Mammary epithelial cell (primary cell): ENCODE measurements around the gene C10orf143.

Experiments
- CTCF ChIP-seq, 2 donors: IDR thresholded peaks in 1 of 2; conservative IDR thresholded peaks in 1 of 2; 2 replicates each; pipeline ENCODE4 v1.5.1; 2011 to 2012; ENCODE audit warnings: inconsistent platforms in 2 of 2, low read length in 2 of 2, mild to moderate bottlenecking in 2 of 2, control low read depth in 1 of 2, low read depth in 1 of 2; ENCODE audit not compliant: insufficient read depth in 1 of 2; ENCODE audit errors: extremely low read depth in 1 of 2
- EZH2 ChIP-seq: IDR thresholded peaks from 2 replicates; pipeline ENCODE4 v1.6.1; 2012; ENCODE audit warnings: low read length, inconsistent platforms, borderline replicate concordance

- no peak for TF ChIP-seq CTCF (conservative IDR thresholded peaks at IDR 0.05 in 1 of 2, IDR thresholded peaks at IDR 0.05 in 1 of 2; ENCODE audit: extremely low read depth in 1 of 2, insufficient read depth in 1 of 2, low read depth in 1 of 2, low read length in 2 of 2)
- no peak for TF ChIP-seq EZH2
Measured at GRCh38 chr10:130136226-130137089, 25.8 kb upstream of the C10orf143 start, which contains the start of gene GLRX3.
